UCSD-AML1 (cell line): ENCODE results near the gene ECE1.

Source experiments
- DNase-seq: peaks from one replicate; lab custom pipeline; 2025; ENCODE audit not compliant: unreplicated experiment; lab: John Stamatoyannopoulos, UW

ECE1 gene

GRCh38 chr1:21255284-21255942, 34.9 kb downstream of the ECE1 start:
- peak; percentile 86 for DNase-seq

DNA sequence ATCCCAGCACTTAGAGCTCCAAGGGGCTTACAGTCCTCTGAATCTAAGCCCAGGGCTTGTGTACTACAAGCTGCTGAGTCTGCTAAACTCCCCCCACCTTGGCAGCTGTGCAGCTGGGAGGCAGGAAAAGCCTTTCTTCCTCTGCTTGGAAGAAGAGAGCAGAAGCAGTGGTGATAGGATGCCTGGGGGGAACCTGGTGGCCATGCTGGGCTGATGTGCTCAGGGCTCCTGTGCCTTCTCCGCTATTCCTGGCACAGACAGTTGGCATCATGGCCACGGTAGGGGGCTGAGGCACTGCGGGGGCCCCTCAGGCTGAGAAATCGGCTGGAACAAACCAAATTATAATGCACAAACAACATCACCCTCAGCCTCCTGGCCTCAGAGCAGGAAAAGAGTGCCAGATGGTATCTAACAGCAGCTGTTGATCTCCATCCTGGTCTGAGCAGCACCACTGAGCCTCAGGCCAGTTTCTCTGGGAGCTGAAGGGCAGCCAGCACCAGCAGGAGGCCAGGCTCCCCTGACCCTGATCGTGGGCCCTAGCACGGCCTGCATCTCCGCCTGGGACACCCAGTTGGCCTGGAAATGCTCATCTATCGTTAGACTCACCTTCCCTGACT, 35.8 kb downstream of the ECE1 start:
- no peak for DNase-seq

DNA sequence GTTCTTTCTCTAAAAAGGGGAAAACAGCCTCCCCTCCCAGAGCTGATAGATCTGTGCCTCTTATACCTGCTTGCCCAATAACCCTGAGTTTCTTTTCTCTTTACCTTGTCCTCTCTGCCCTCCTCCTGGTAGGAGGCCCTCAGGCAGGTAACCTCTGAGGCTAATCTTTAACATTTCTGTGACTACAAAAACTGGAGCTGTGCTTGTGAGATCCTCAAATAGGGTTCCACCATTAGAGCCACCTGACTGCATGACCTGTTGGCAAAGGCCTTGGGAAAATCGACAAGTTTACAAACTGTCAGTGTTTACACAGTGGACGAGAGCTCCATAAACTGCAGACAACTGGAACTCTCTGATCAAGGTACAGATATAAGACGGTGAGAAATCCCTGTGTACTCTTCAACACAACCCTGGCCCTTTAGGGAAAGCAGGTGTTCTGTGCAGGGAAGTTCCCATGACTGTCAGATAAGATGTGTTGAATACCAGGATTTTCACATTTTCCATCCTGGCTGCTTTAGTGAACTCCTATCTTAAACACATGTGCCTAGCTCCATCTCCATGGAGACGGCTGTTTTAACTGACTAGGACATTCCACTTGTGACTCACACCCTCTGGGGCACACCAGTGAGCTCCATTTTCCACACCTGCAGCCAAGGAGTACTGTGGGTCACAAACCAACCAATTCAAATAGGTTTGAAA, 38.3 kb downstream of the ECE1 start:
- DNase-seq, result no peak

DNA sequence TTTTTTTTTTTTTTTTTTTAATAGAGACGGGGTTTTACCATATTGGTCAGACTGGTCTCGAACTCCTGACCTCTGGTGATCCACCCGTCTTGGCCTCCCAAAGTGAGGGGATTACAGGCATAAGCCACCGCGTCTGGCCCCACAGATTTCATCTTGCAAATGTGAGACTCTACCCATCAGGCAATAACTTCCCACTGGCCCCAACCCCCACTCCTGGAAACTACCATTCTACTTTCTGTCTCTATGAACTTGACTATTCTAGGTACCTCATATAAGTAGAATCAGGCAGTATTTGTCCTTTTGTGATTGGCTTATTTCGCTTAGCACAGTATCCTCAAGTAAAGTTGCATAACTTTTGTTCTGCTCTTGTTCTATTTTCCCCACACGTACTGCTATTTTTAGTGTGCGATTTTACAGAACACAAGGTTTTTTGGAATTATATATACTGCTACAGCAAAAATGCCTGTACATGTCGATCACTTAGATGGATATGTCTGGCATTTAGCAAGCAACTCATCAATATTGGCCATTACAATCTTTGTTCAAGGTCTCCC, 40.2 kb downstream of the ECE1 start:
- DNase-seq, result no peak

DNA sequence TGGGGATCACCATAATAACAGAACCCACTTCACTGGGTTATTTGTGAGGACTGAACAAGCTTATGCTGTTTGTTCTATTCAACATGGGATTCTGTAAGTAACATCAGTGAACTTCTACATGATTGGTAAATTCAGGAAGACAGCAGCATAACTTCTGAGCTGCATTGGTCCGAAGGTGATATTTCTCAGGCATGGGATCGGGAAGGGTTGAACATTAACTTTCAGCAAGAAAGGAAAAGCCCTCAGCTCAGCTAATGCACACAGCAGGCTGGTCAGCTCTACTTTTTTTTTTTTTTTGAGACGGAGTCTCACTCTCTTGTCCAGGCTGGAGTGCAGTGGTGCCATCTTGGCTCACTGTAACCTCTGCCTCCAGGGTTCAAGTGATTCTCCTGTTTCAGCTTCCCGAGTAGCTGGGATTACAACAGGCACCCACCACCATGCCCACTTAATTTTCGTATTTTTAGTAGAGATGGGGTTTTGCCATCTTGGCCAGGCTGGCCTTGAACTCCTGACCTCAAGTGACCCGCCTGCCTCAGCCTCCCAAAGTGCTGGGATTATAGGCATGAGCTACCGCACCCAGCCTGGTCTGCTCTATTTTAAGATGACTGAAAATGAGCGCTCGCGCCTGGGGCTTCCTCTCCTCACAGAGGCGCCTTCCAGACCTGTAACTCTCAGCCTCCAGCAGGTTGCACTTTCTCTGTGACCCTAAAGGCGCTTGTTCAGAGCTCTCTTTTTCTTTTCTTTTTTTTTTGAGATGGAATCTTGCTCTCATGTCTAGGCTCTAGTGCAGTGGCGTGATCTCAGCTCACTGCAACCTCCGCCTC, 42.2 kb downstream of the ECE1 start:
- DNase-seq, result no peak

DNA sequence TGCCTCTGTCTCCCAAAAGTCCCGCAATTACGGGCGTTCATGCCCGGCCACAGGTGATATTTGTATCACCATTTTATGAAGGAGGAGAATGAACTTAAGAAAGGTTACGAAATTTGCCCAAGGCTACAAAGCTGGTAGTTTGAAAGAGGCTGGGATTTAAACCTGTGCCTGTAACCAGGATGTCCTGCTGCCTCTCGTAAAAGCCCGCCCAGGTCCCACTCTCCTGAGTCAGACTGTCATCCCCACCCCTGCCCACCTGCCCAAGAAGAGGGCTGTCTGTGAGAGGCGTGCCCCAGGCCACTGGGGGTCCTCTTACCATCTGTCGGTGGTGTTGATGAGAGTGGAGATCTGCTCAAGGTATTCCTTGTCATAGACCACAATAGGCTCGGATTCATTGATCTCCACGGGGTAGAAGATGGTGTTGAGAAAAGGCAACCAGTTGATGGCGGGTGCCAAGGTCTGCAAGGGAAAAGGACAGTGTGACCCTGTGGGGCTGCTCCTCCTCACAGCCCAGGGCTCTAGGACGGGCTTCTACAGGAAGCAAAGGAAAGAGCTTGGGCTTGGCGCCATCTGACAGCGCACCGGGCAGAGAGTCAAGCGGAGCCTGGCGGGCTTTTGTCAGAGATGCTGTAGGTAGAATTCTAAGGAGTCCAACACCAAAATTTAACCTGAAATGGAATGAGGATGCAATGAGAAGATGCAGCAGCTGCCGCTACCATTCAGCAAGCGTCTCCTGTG, 43.2 kb downstream of the ECE1 start:
- no peak for DNase-seq

DNA sequence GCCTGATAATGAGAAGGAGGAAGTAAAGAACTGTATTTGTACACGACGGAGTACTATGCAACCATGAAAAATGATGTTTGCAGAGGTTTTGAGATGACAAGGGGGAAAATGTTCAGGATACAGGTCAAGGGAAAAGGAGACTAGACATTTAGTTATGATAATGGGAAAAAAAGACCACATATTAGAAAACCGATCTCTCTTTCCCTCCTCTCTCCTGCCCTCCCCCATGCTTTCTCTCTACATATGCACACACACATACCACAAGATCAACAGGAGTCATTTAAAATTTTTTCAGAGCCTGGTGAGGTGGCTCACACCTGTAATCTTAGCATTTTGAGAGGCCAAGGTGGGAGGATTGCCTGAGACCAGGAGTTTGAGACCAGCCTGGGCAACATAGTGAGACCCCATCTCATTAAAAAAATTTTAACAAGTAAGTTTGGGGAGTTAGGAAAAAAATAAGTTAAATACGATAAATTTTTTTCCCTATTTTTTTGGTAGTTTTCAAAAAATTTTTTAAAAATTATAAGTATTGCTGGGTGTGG, 44.5 kb downstream of the ECE1 start:
- no peak for DNase-seq

- DNase-seq, result no peak
These were observed 45.1 kb downstream of the ECE1 start for GRCh38 chr1:21244986-21245687.

DNA sequence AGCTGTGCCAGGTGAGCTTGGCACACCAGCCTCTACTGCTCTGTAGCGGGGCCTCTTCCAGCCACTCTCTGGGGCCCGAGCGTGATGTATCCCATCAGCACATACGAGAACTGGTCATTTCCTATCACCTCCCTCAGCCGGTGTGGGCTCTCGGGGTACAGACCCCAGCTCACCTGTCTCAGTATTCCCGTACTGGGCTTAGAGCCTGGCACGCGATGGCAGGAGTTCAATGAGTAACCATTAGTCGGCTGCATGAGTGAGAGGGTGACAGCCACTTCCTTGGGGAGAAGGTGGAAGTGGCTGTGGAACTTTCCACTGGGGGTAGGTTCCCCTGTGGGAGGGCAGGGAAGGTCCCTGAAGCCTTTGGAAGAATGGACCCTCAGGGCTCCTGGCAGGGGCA, 46.1 kb downstream of the ECE1 start:
- no peak for DNase-seq

DNA sequence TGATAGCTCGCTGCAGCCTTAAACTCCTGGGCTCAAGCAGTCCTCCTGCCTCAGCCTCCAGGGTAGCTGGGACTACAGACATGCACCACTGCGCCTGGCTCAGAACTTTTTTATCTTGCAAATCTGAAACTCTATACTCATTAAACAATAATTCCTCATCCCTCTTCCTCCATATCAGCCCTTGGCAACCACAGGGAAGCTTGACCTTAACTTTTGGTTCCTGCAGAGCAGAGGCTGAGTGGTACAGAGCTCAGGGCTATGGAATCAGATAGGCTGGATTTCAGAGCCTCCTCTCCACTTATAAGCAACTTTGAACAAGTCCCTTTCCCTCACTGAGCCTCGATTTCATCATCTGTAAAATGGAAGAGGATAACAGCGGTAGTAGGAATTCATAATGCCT, 47.4 kb downstream of the ECE1 start:
- no peak for DNase-seq

GRCh38 chr1:21241771-21242581, 48.3 kb downstream of the ECE1 start:
- no peak for DNase-seq

DNA sequence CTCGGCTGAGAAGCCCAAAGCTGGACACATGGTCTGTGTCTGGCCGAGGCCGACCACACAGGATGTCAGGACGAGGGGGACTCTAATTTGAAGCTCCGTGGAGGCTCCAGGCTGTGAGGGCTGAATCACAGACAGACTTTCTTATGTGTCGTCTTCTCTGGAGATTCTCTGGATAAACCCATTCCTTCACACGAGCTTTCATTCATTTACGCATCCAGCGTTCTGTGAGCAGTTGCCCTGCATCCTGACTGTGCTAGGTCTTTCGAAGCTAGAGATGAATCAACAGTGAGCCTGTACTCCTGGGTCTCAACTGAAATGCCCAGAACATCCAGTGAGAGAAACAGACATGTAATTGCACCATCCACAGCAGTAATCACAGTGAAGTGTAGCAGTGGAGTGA, 49.6 kb downstream of the ECE1 start:
- no peak for DNase-seq

DNA sequence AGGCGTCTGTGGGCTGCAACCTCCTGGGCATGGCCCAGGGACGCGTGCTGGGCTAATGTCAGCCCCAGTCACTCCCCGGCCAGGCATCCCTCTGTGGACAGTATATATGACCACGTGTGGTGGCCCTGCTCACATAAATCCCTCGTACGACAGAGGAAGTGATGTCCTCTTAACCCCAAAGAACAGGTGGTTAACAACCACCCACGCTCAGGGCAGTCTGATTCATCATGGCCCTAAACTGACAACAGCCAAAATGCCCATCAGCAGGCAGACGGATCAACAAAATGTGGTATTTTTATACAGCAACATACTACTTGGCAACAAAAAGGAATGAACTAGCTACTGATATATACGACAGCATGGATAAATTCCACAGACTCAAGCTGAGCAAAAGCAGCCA, 51.0 kb downstream of the ECE1 start:
- no peak for DNase-seq

- DNase-seq, result no peak
These were observed 52.0 kb downstream of the ECE1 start for GRCh38 chr1:21238141-21238800.

DNA sequence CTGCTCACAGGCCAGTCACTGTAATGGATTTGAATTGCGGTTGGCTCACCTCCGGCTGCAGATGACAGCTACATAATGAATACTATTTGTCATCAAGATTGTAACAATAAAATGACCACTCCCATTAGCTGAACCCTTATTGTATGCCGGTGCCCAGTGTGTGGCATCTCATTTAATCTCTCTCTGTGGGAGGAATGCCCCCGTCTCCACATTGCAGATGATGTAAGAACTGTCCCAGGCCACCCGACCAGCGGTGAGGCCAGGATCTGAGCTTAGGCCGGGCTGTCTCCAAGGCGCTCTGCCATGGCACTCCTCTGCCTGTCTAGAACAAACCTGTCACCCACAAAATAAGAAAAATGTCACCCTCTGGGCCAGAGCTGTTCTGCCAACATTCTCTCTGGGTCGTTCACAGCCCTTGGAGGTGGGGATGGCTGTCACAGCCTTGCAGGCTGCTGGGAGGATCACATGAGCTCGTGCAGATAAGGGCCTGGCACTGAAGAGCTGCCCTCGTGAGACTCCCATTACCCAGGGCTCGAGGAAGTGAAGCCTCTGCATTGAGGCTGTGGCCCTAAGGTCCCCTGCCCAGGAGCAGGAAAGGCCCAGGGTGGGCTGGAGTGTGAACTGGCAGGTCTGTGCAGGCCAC, 52.7 kb downstream of the ECE1 start:
- DNase-seq, result no peak

DNA sequence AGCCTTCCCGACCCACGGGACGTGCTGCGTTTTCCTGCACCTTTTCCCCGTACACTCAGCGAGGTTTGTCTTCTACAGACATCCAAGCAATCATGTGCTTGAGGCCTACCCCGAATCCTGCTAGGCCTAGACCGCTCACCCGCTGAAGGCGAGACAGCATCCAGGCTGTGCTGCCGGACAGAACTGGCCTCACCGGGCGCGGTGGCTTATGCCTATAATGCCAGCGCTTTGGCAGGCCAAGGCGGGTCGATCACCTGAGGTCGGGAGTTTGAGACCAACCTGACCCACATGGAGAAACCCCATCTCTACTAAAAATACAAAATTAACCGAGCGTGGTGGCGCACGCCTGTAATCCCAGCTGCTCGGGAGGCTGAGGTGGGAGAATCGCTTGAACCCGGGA, 54.1 kb downstream of the ECE1 start:
- no peak for DNase-seq

- DNase-seq, result no peak
These were observed 55.5 kb downstream of the ECE1 start for GRCh38 chr1:21234779-21235178.

GRCh38 chr1:21233490-21233889, 56.8 kb downstream of the ECE1 start:
- no peak for DNase-seq
